ENCODE results near the gene LDB2.

- TF ChIP-seq CTCF (conservative IDR thresholded peaks at IDR 0.05 in 1 of 2, IDR thresholded peaks at IDR 0.05 in 1 of 2; ENCODE audit: low read depth in 1 of 2, low read length in 2 of 2) (no peak), EZH2 (IDR thresholded peaks at IDR 0.05; ENCODE audit: low read length, missing control alignments) (no peak)
These were observed 159.9 kb downstream of the LDB2 start for GRCh38 chr4:16738558-16738957.
